Measurements from ENCODE around the gene CARMIL3.

CARMIL3 gene

GRCh38 chr14:24063263-24063836 is 11.5 kb downstream of the CARMIL3 start:
- DNase-seq (ENCODE audit: low read depth): no peak

- no peak for DNase-seq (ENCODE audit: low read depth)
Measured at GRCh38 chr14:24064091-24064795, 12.4 kb downstream of the CARMIL3 start.

- no peak for DNase-seq (ENCODE audit: low read depth)
Measured at GRCh38 chr14:24064856-24065255, 13.0 kb downstream of the CARMIL3 start.

- DNase-seq (ENCODE audit: low read depth): no peak
Measured at GRCh38 chr14:24065408-24065807, 13.6 kb downstream of the CARMIL3 start.

- no peak for DNase-seq (ENCODE audit: low read depth)
Measured at GRCh38 chr14:24066496-24067132, 14.8 kb downstream of the CARMIL3 start.

GRCh38 chr14:24067133-24068082 is 15.6 kb downstream of the CARMIL3 start:
- DNase-seq (ENCODE audit: low read depth): no peak

GRCh38 chr14:24068711-24069410 is 17.1 kb downstream of the CARMIL3 start:
- DNase-seq (ENCODE audit: low read depth): no peak

- DNase-seq (ENCODE audit: low read depth): no peak
Measured at GRCh38 chr14:24069411-24069735, 17.6 kb downstream of the CARMIL3 start.

GRCh38 chr14:24070285-24071143 is 18.7 kb downstream of the CARMIL3 start:
- DNase-seq (ENCODE audit: low read depth): no peak

- DNase-seq (ENCODE audit: low read depth): no peak
Measured at GRCh38 chr14:24071144-24071697, 19.4 kb downstream of the CARMIL3 start, which contains the start of gene CPNE6. CPNE6 (plus strand) TSS chr14:24071562; CDS start chr14:24072937, 1,375 bp downstream.

- DNase-seq (ENCODE audit: low read depth): no peak
Measured at GRCh38 chr14:24071836-24072430, 20.1 kb downstream of the CARMIL3 start.

GRCh38 chr14:24072436-24072835 is 20.6 kb downstream of the CARMIL3 start:
- no peak for DNase-seq (ENCODE audit: low read depth)

GRCh38 chr14:24072881-24073877 is 21.4 kb downstream of the CARMIL3 start:
- DNase-seq (ENCODE audit: low read depth): no peak

- no peak for DNase-seq (ENCODE audit: low read depth)
Measured at GRCh38 chr14:24074625-24075484, 23.0 kb downstream of the CARMIL3 start.

- DNase-seq (ENCODE audit: low read depth): no peak
Measured at GRCh38 chr14:24075485-24076301, 23.9 kb downstream of the CARMIL3 start.

GRCh38 chr14:24076302-24076601 is 24.4 kb downstream of the CARMIL3 start:
- DNase-seq (ENCODE audit: low read depth): no peak

GRCh38 chr14:24077086-24077485 is 25.3 kb downstream of the CARMIL3 start:
- no peak for DNase-seq (ENCODE audit: low read depth)

Data from stromal cell of bone marrow (primary cell).